Stimulated activated CD8-positive, alpha-beta memory T cell treated with anti-CD3 and anti-CD28 coated beads, Interleukin-4, amount 100 ng/mL, for 1 hour (primary cell): ENCODE results near the gene MPPED2.

Experiments
- DNase-seq, 2 donors: peaks; one replicate each; pipeline ENCODE4 v3.0.0-alpha.2; 2020; ENCODE audit warnings: low read depth in 2 of 2, low spot score in 1 of 2

MPPED2 gene

GRCh38 chr11:30488304-30488998 lies 97.7 kb downstream of the MPPED2 start:
- DNase-seq: no peak

- no peak for DNase-seq
These were observed 98.8 kb downstream of the MPPED2 start for GRCh38 chr11:30487200-30487898.

GRCh38 chr11:30485756-30486155 lies 100.4 kb downstream of the MPPED2 start:
- no peak for DNase-seq

GRCh38 chr11:30485222-30485621 lies 100.9 kb downstream of the MPPED2 start:
- no peak for DNase-seq

GRCh38 chr11:30483056-30483455 lies 103.1 kb downstream of the MPPED2 start:
- DNase-seq: no peak

GRCh38 chr11:30481796-30482195 lies 104.4 kb downstream of the MPPED2 start:
- no peak for DNase-seq

- DNase-seq: no peak
These were observed 104.8 kb downstream of the MPPED2 start for GRCh38 chr11:30481330-30481729.

GRCh38 chr11:30479899-30480298 lies 106.3 kb downstream of the MPPED2 start:
- no peak for DNase-seq

- DNase-seq: no peak
These were observed 107.2 kb downstream of the MPPED2 start for GRCh38 chr11:30478923-30479322.

GRCh38 chr11:30477061-30477460 lies 109.1 kb downstream of the MPPED2 start:
- DNase-seq: no peak

- no peak for DNase-seq
These were observed 111.8 kb downstream of the MPPED2 start for GRCh38 chr11:30474151-30474954.

GRCh38 chr11:30471244-30471643 lies 114.9 kb downstream of the MPPED2 start:
- no peak for DNase-seq

- no peak for DNase-seq
These were observed 117.3 kb downstream of the MPPED2 start for GRCh38 chr11:30468881-30469280.

GRCh38 chr11:30467176-30467575 lies 119.0 kb downstream of the MPPED2 start:
- no peak for DNase-seq

GRCh38 chr11:30465623-30466022 lies 120.5 kb downstream of the MPPED2 start:
- DNase-seq: no peak

- no peak for DNase-seq
These were observed 121.0 kb downstream of the MPPED2 start for GRCh38 chr11:30465192-30465591.

GRCh38 chr11:30463266-30463665 lies 122.9 kb downstream of the MPPED2 start:
- no peak for DNase-seq

- no peak for DNase-seq
These were observed 123.7 kb downstream of the MPPED2 start for GRCh38 chr11:30462421-30462820.

GRCh38 chr11:30459821-30460220 lies 126.3 kb downstream of the MPPED2 start:
- DNase-seq: no peak

GRCh38 chr11:30459306-30459705 lies 126.8 kb downstream of the MPPED2 start:
- DNase-seq: no peak

- DNase-seq: no peak
These were observed 127.6 kb downstream of the MPPED2 start for GRCh38 chr11:30458541-30458940.

- DNase-seq: no peak
These were observed 129.1 kb downstream of the MPPED2 start for GRCh38 chr11:30457087-30457486.
